Effector CD4-positive, alpha-beta T cell (primary cell): Measurements from ENCODE around the gene GALNT4.

Experiments
- DNase-seq: peaks from one replicate; pipeline ENCODE4 v3.0.0-alpha.2; 2020

GALNT4 gene

DNA sequence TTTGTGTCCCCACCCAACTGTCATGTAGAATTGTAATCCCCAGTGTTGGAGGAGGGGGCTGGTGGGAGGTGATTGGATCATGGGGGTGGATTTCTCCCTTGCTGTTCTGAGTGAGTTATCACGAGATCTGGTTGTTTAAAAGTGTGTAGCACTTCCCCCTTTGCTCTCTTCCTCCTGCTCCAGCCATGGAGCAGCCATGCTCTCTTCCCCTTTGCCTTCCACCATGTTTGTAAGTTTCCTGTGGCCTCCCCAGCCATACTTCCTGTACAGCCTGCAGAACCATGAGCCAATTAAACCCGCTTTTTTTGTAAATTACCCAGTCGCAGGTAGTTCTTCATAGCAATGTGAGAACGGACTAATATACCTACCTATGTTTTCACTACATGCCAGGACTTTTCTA lies 3.8 kb upstream of the GALNT4 start:
- no peak for DNase-seq

DNA sequence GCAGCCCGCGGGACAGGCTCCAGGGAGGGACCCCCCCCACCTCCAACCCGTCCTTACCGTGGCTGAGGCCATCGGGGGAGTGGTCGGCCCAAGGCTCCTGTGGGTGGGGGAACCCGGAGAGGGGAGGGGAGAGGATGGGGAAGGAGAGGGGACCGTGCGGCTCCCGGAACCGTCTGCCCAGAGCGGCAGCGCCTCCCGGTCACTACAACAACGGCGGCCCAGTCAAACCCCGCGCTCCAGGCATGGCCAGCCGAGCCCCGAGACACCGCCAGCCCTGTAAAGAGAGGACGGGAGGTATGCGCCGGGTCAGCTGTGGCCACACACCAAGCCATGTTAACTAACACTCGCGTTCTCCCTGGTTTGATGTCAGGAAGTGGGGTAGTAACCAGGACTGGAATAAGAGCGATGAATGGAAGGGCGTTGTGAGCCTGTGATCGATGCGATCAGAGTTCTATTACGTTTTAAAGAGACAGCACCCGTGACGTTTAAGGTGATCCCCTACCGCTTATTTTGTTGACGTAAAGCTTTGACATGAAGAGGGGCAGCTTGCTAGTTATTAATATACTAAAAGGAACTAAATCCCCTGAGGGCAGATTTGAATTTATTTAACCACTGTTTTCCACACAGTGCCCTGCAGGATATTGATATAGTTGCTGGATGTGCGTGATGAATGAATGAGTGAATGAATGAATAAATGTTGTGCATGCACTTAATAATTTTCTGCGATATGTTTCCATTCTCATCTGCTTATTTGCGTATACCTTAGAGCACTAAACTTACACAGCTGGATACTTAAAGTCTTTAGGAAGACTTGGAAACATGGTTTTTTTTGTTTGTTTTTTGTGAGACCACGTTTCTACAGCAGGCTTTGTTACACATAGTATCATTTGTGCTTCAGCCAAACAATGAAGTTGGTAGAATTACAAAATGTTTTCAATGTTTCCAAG lies 1.5 kb upstream of the GALNT4 start, which contains the start of gene POC1B:
Gene POC1B (minus strand): TSS at position 224 of the 947 bp plus-strand sequence. CDS start 152 bp downstream, at position 72.
- DNase-seq, result peak; percentile 46

DNA sequence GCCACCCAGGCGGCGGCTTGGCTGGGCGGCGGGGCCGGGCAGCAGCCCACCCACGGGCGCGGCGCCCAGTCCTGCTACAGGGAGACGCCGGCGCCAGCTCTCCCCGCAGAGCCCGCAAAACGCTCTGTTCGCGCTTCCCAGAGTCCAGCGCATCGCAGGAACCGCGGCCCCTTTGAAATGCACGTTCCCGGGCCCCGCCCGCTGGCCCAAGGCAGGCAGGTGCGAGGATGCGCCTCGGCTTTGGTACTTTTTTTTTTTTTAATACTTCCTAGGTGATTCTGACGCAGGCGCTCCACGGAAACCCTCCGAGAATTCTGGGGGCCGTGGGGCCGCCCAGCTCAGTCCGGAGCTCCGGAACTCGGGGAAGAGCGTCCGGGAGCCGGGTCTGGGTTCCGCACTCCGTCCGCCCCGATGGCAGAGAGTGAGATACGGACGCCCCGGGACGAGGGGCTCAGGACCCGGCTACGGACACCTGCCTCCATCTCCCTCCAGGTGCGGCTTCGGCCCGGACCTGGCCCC lies 768 bp upstream of the GALNT4 start:
- DNase-seq, result peak; percentile 36

DNA sequence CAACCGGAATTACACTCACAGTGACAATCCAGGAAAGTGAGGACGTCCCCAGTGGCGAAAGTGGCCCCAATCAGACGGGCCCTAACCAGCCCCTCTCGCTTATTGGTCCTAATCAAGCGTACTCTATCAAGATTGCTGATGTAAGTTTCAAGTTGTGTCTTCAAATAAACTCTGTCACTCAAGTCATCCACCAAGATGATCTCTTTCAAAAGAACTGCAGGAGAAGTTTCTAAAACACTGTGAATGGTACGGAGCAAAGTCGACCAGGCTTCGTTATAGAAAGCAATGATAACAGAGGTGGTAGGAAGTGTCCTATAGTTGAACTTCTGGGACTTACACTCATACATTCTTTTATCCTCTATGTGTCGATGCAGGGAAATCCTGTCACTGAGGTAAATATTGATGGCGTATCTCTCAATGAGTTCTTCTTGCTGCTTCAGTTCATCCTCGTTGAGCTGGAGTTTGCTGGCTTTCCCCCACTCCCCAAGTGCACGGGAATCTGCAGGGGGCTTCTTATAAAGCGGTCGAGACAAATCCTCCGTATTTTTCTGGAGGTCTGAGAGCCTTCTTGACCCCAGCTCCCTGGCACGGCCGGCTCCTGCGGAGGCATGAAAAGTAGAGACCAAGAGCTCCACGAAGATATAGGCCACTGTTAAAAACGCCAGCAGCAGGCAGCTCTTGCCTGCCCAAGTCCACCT lies 604 bp downstream of the GALNT4 start:
- no peak for DNase-seq

DNA sequence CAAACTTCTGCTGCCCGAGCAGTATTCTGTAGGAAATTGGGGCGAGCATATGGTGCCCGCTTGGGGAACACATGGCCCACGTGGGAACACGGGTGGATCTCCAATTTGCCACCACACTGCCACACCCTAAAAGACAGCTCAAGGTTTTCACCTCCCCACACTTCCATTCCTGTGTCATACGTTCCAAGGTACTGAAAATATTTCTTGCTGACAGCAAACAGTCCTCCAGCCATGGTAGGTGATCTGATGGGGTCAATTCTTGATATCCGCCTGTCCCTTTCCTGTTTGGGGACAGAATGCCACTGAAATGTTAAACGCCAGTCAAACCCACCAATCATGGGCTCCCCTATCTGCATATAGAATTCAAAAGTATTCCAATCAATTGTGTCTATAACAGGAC lies 1.2 kb downstream of the GALNT4 start:
- DNase-seq, result no peak

DNA sequence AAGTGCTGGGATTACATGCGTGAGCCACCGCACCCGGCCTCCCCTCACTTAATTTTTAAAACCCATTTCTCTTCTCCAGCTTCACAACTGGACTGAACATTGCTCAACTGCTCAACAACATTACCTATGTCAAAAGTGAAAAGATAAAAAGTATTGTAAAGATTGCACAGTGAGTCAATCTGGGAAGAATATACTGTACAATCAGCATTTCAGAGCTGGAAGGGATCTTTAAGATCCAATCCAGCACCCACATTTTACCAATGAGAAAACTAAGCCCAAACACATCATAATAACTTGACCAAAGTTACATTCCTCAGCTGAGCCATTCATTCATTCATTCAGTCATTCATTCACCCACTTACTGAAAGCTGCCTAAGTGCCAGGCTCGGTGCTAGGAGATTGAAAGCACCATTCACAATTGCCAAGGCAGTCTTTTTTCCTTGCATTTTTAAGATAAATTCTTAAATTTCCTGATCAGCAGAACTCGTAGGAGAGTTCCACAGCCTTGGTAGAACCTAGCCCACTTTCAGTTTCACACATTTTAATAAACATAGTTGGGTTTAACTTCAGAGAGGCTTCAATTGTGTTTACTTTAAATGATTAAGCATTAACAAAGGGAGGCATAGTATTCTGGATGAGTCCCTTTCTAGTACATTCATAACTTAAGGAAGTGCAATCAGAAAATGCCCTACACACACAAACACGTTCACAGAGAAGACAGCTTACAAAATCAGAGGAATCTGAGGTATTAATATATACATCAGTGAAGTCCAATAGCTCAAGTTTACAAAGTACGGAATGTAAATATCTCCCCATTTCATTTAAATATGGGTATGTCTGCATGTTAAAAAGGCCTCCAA lies 3.0 kb downstream of the GALNT4 start:
- no peak for DNase-seq

DNA sequence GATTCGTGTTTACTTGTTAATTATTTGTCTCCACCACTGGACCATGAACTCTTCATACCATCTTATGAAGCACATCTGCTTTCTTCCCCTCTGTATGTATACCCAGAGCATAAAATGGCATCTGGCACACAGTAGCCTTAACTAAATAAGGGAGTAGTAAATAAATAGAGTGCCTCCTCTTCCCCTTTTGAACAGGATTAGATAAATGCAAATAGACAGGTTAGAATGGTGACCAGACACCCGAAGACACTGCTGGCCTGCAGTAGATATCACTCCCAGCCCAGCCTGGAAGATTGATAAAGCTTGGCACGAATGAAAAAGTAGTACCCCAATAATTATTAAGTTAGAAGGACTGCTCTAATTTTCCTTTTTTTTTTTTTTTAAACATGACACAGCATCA lies 6.9 kb downstream of the GALNT4 start:
- DNase-seq, result no peak

DNA sequence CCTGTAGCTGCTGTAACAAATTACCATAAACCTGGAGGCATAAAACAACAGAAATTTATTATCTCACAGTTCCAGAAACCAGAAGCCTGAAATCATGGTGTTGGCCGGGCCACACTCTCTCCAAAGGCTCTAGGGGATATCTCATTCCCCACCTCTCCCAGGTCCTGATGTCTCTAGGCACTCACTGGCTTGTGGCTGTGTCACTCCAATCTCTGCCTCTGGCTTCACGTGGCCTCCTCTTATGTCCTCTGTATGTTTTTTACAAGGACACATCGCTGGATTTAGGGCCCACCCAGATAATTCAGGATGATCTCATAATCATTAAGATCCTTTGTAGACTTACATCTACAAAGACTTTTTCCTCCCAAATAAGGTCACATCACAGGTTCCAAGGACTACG lies 8.0 kb downstream of the GALNT4 start:
- no peak for DNase-seq

DNA sequence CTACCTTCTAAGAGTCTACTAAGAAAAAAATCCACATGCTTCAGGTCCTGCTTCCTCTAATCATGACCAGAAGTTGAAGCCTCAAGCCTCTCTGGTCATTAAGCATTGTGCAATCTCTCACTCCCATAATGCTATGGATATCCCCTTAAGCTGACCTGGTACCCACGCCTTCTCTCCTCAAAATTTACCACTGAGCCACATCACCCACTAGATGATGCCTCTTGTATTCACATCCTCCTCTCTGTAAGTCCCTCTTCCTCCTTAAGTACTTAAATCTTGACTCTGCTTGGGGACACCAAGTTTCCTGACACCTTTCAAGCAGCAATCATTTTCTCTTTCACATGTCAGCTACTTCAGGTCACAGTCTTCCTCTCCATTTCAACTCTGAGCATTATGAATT lies 9.8 kb downstream of the GALNT4 start:
- no peak for DNase-seq

DNA sequence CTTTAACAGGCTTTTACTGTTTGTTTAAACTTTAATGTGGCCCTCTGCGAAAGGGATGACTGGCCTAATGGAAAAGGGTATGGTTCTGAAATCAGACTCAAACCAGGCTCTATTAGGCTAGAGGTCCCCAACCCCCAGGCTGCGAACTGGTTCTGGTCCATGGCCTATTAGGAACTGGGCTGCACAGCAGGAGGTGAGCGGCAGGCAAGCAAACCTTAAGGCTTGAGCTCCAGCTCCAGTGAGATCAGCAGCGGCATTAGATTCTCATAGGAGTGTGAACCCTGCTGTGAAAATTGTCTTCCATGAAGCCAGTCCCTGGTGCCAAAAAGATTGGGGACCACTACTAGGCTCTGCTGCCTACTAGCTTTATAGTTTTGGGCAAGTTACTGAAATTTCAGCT lies 11.1 kb downstream of the GALNT4 start:
- DNase-seq, result no peak

DNA sequence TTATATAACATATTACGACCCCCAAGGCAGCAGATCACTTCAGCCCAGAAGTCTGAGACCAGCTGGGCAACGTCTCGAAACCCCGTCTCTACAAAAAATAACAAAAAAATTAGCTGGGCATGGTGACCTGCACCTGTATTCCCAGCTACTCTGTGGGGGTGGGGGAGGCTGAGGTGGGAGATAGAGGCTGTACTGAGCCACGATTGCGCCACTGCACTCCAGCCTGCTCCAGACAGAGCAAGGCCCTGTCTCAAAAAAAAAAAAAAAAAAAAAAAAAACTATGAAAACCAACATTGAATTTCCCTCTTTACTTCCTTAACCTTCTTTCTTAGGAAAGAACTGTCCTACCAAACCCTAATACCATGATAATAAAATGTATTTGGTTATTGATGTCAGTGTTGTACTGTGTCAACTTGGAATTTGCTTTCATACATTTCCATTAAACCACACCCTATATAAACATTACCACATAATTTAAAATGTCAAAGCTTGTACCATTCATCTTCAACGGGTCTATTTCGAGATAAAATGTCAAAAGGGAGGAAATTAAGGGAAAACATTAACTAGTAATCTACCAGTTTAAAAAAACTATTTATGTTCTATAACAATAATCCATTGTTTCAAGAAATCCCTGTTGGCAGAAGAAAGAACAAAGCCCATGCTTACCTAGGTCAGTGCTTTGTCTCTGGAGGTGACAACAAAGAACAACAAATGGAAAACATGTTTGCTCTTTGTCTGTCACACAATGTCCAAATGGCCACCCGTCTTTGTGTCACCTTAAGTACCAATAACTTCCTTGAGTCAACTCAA lies 17.4 kb downstream of the GALNT4 start:
- DNase-seq, result no peak

DNA sequence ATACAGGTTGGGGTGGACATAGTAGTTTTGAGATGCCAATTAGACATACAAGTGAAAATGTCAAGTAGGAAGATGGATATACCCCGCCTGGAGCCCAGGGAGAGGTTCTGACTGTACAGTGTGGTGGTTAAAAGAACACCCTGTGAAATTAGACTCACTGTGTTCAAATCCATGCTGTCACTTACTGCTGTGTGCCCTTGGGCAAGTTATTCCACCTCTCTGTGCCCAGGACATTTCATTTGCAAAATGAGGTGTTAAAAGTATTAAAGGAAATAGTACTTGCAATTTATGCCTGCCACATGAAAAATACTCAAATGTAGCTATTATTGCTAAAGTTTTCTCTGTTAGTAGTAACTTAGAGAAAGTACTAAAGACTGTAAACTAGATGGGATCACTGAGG lies 18.5 kb downstream of the GALNT4 start:
- no peak for DNase-seq

DNA sequence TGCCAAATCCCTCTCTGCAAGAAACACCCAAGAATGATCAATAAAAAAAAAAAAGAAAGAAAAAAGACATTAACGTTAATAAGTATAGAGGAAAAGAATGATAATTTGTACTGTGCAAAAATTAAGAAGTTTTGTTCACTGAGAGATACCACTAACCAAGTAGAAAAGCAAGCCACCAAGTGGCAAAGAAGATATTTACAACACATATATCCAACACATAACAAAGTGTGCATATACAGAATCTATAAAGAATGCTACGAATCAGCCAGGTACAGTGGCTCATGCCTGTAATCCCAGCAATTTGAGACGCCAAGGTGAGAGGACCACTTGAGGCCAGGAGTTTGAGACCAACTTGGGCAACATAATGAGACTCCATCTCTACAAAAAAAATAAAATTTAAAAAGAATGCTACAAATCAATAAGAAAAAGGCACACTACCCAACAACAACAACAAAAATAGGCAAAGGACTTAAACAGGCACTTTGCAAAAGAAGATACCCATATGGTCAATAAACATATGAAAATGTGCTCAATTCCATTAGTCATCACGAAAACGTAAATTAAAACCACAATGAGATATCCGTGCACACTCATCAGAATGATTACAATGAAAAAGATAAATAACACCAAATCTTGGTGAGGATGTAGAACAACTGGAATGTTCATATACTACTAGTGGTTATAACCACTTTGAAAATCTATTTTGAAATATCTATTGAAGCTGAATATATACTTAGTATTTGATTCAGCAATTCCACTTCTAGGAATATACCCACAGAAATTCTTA lies 19.8 kb downstream of the GALNT4 start:
- DNase-seq, result no peak

DNA sequence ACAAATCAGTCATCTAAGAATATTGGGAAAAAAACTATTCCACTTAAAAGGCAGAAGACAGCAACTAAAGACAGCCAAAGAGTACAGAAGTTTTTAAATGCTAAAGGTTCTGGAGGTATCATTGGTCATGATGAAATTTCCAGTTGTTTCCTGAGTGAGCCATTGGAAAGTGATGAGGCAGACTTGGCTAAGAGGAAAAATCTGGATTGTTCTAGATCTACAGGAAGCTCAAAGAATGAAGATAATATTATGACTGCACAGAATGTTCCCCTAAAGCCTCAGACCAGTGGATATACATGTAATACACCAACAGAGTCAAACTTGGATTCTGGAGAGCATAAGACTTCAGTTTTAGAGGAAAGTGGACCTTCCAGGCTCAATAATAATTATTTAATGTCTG lies 22.8 kb downstream of the GALNT4 start:
- no peak for DNase-seq

DNA sequence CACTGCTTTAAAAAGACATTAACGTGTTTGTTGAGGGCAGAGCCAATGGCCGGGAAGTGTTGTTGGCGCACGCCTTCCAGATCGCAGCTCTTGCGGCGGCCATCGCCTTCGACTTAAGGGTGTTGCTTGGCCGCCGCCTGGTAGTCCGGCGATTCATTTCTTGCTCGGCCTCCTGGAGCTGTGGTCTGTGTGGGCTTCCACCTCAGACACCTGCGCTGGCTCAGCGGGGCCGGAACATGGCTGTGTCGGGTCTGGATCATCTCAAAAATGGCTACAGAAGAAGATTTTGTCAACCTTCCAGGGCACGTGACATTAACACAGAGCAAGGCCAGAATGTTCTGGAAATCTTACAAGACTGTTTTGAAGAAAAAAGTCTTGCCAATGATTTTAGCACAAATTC lies 24.7 kb downstream of the GALNT4 start:
- DNase-seq, result no peak

DNA sequence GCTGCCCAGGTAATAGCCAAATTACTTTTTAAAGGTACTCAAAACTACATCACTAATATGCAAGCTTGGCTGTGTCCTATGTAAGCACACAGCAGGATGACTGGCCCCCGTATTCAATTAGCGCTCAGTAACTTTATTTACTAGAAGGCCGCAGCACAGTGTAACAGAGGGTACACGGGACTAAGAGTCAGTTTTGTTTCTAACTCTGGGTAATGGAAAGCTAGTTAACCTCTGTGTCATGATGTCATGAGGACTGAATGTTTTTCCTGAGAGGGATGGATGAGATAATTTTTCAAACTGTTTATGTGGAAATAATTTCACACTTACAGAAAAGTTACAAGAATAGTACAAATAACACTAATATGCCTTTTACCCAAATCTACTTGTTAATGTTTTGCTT lies 27.1 kb downstream of the GALNT4 start:
- DNase-seq, result no peak

DNA sequence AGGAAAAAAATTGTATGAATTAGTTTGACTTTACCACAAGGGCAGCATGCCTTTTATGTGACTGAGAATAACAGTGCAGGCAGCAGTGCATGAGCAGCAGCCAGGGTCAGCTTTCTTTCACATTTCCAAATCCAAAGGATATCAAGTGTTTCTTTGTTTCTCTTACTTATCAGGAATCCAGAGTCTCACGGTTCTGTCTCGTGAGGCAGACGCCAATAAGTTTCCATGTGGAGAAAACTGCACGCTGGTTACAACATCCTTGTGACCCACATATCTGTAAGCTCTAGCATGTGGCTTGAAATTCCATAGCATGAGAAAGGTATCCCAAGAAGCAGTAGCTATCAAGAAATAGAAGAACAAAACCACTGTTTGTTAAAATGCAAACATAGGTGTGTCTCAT lies 27.6 kb downstream of the GALNT4 start:
- DNase-seq, result no peak

DNA sequence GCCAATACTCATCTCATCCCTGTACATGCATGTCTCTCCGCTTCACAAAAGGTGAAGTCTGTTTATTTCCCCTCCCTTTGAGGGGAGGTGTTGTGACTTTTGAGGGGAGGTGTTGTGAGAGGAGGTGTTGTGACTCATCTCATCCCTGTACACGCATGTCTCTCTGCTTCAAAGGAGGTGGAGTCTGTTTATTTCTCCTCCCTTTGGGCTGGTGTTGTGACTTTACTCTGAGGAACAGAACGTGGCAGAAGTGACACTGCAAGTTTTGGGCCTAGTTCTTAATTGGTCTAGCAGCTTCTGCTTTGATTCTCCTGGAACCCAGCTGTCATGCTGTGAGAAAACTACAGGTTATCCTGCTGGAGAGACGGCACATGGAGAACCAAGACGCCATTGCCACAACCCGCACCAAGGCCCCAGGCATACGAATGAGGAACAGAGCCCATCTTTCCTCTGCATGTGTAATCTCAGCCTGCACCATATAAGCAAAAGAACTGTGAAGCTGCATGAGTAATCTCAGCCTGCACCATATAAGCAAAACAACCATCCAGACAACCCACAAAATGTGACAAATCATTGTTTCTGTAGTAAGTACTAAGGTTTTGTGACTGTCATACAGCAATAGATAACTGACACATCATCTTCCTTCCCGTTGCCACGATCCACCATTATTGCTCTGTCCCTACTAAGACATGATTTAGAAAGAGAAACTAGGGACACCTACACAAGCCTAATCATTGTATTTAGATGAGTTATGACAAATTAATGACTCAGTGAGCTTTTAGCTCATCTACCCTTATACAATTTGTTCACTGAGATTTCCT lies 30.0 kb downstream of the GALNT4 start:
- no peak for DNase-seq

DNA sequence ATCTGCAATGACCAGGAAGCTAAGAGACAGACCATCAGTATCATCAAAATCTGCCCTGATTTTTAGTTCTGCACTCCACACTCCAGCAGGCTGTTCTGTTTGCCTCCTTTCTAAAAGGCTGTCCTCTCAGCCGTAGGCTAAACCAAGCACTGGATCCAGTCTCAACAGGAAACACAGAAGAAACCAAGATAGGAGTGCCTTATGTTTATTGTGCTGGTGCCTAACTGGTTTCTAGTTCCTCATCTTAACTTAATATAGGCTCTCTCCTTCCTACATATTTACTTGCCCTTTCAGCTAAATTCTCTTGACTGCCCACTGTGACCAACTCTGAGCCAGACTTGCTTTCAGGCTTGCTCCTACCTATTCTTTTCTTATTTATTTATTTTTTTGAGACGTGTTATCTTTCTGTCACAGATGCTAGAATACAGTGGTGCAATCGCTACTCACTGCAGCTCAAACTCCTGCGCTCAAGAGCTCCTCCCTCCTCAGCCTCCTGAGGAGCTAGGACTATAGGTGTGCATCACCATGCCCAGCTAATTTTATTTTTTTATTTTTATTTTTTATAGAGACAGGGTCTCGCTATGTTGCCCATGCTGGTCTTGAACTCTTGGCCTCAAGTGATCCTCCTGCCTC lies 30.8 kb downstream of the GALNT4 start:
- DNase-seq, result no peak

DNA sequence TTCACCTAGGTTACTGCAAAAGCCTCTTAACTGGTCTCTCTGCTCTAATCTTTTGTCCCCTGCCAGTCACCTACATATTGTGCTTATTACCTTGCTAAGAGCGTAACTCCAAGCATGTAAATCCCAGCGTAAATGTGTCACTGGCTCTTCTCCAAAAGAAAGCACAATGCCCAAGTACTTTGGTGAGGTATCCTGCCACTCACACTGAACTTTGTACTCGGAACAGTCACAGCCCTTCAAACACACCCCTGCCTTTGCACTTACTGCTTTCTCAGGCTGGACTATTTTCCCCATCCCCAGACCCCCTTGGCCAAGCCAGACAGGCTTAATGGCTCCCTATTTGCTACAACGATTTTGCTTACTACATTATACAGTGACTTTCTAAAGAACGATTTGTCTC lies 31.7 kb downstream of the GALNT4 start:
- no peak for DNase-seq
